Measurements from ENCODE around the gene ANKRD11.

GRCh38 chr16:89453501-89454321 lies 36.6 kb downstream of the ANKRD11 start:
- no peak for TF ChIP-seq POLR2A (IDR thresholded peaks at IDR 0.05)
- TF ChIP-seq, protein P1, sequence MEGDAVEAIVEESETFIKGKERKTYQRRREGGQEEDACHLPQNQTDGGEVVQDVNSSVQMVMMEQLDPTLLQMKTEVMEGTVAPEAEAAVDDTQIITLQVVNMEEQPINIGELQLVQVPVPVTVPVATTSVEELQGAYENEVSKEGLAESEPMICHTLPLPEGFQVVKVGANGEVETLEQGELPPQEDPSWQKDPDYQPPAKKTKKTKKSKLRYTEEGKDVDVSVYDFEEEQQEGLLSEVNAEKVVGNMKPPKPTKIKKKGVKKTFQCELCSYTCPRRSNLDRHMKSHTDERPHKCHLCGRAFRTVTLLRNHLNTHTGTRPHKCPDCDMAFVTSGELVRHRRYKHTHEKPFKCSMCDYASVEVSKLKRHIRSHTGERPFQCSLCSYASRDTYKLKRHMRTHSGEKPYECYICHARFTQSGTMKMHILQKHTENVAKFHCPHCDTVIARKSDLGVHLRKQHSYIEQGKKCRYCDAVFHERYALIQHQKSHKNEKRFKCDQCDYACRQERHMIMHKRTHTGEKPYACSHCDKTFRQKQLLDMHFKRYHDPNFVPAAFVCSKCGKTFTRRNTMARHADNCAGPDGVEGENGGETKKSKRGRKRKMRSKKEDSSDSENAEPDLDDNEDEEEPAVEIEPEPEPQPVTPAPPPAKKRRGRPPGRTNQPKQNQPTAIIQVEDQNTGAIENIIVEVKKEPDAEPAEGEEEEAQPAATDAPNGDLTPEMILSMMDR (IDR thresholded peaks at IDR 0.05): no peak
